H9 (cell line): ENCODE data around the gene KIF1A. TPM values are rescaled to one million over a fixed set of nuclear protein-coding genes. Genes with fewer than 3 reads are reported as not detected.

Experiments used
- DNase-seq: peaks from one replicate; pipeline ENCODE4 v3.0.0-alpha.2; 2017
- H2AFZ ChIP-seq: one replicate; pipeline ENCODE4 v1.6.1; 2013; ENCODE audit warnings: mild to moderate bottlenecking, low read length, control low read depth, moderate library complexity
- H2AK5ac ChIP-seq: 2 replicates; pipeline ENCODE4 v1.6.1; 2013; ENCODE audit warnings: low read length, control low read depth, mixed read lengths; ENCODE audit not compliant: insufficient read length
- H2BK120ac ChIP-seq: one replicate; pipeline ENCODE4 v1.6.1; 2013; ENCODE audit warnings: low read depth, mild to moderate bottlenecking, low read length, control low read depth, inconsistent platforms; ENCODE audit not compliant: poor library complexity, severe bottlenecking
- H2BK12ac ChIP-seq: 2 replicates; pipeline ENCODE4 v1.6.1; 2013; ENCODE audit warnings: low read length, control low read depth, mixed read lengths, low read depth; ENCODE audit not compliant: insufficient read length
- H2BK15ac ChIP-seq: 2 replicates; pipeline ENCODE4 v1.6.1; 2013; ENCODE audit warnings: low read depth, low read length, control low read depth
- H2BK20ac ChIP-seq: one replicate; pipeline ENCODE4 v1.6.1; 2013; ENCODE audit warnings: low read depth, mild to moderate bottlenecking, low read length, control low read depth, inconsistent platforms; ENCODE audit not compliant: poor library complexity, severe bottlenecking
- H2BK5ac ChIP-seq: 2 replicates; pipeline ENCODE4 v1.6.1; 2013; ENCODE audit warnings: low read length, control low read depth, mixed read lengths; ENCODE audit not compliant: insufficient read length
- H3K14ac ChIP-seq: 2 replicates; pipeline ENCODE4 v1.6.1; 2013; ENCODE audit warnings: low read length, control low read depth; ENCODE audit not compliant: insufficient read depth
- H3K18ac ChIP-seq: 2 replicates; pipeline ENCODE4 v1.6.1; 2013; ENCODE audit warnings: low read depth, mild to moderate bottlenecking, mixed read lengths, low read length, control low read depth; ENCODE audit not compliant: insufficient read length
- H3K23ac ChIP-seq: 2 replicates; pipeline ENCODE4 v1.6.1; 2013; ENCODE audit warnings: low read length, control low read depth, mixed read lengths, low read depth; ENCODE audit not compliant: insufficient read length
- H3K23me2 ChIP-seq: 2 replicates; pipeline ENCODE4 v1.6.1; 2013; ENCODE audit warnings: low read depth, mild to moderate bottlenecking, mixed read lengths, low read length, control low read depth; ENCODE audit not compliant: insufficient read length, poor library complexity, severe bottlenecking
- H3K27ac ChIP-seq: 2 replicates; pipeline ENCODE4 v1.5.1; 2013; ENCODE audit warnings: low read length, control low read depth, mixed read lengths, low read depth; ENCODE audit not compliant: insufficient read length
- H3K27me3 ChIP-seq: 2 replicates; pipeline ENCODE4 v1.6.1; 2013; ENCODE audit warnings: low read length, control low read depth, inconsistent platforms; ENCODE audit not compliant: insufficient read depth
- H3K4ac ChIP-seq: 2 replicates; pipeline ENCODE4 v1.6.1; 2013; ENCODE audit warnings: low read depth, mild to moderate bottlenecking, control low read depth, inconsistent platforms, low read length, moderate library complexity
- H3K4me1 ChIP-seq: 2 replicates; pipeline ENCODE4 v1.6.1; 2013; ENCODE audit warnings: low read length, control low read depth, inconsistent platforms; ENCODE audit not compliant: insufficient read depth
- H3K4me2 ChIP-seq: 2 replicates; pipeline ENCODE4 v1.6.1; 2013; ENCODE audit warnings: low read length, control low read depth, mixed read lengths; ENCODE audit not compliant: insufficient read length, insufficient read depth
- H3K56ac ChIP-seq: 2 replicates; pipeline ENCODE4 v1.6.1; 2013; ENCODE audit warnings: low read depth, mild to moderate bottlenecking, mixed read lengths, low read length, control low read depth; ENCODE audit not compliant: insufficient read length
- H3K79me1 ChIP-seq: 2 replicates; pipeline ENCODE4 v1.6.1; 2013; ENCODE audit warnings: low read depth, mild to moderate bottlenecking, moderate library complexity, low read length, control low read depth, inconsistent platforms; ENCODE audit not compliant: insufficient read depth, poor library complexity, severe bottlenecking
- H3K79me2 ChIP-seq: 2 replicates; pipeline ENCODE4 v1.6.1; 2013; ENCODE audit warnings: low read length, control low read depth, inconsistent platforms; ENCODE audit not compliant: insufficient read depth
- H3K9ac ChIP-seq: 2 replicates; pipeline ENCODE4 v1.6.1; 2013; ENCODE audit warnings: low read length, control low read depth, mixed read lengths; ENCODE audit not compliant: insufficient read length; ENCODE audit errors: extremely low read depth
- H3K9me3 ChIP-seq: one replicate; pipeline ENCODE4 v1.6.1; 2013; ENCODE audit warnings: low read depth, low read length, inconsistent platforms; ENCODE audit not compliant: control insufficient read depth
- H3T11ph ChIP-seq: one replicate; pipeline ENCODE4 v1.6.1; 2013; ENCODE audit warnings: mild to moderate bottlenecking, low read length, control low read depth, inconsistent platforms
- H4K20me1 ChIP-seq: one replicate; pipeline ENCODE4 v1.6.1; 2013; ENCODE audit not compliant: control insufficient read depth, insufficient read length, insufficient read depth
- H4K5ac ChIP-seq: 2 replicates; pipeline ENCODE4 v1.6.1; 2013; ENCODE audit warnings: low read depth, mild to moderate bottlenecking, mixed read lengths, low read length, control low read depth; ENCODE audit not compliant: insufficient read length
- H4K8ac ChIP-seq: replicated peaks from 2 replicates; pipeline ENCODE4 v1.6.1; 2013; ENCODE audit warnings: low read length, control low read depth, mixed read lengths, low read depth; ENCODE audit not compliant: insufficient read length
- H4K91ac ChIP-seq: 2 replicates; pipeline ENCODE4 v1.6.1; 2013; ENCODE audit warnings: low read depth, mild to moderate bottlenecking, moderate library complexity, mixed read lengths, low read length, control low read depth; ENCODE audit not compliant: insufficient read length
- H3K27ac Mint-ChIP-seq, 3 experiments: 2 replicates in 2 of 3; 3 replicates in 1 of 3; pipeline ENCODE4 v1.8.0; 2020 to 2021; ENCODE audit warnings: mixed read lengths in 3 of 3, mild to moderate bottlenecking in 1 of 3, moderate library complexity in 1 of 3
- H3K27me3 Mint-ChIP-seq: 2 replicates; pipeline ENCODE4 v1.8.0; 2021; ENCODE audit warnings: low read depth, mild to moderate bottlenecking, moderate library complexity, mixed read lengths
- H3K36me3 Mint-ChIP-seq, 3 experiments: 2 replicates in 2 of 3; 3 replicates in 1 of 3; pipeline ENCODE4 v1.8.0; 2020 to 2021; ENCODE audit warnings: low read depth in 3 of 3, mixed read lengths in 3 of 3; ENCODE audit not compliant: insufficient read depth in 1 of 3
- H3K4me1 Mint-ChIP-seq, 2 experiments: 2 replicates each; pipeline ENCODE4 v1.8.0; 2020; ENCODE audit warnings: mixed read lengths in 2 of 2
- H3K4me3 Mint-ChIP-seq, 2 experiments: 2 replicates in 1 of 2; 3 replicates in 1 of 2; pipeline ENCODE4 v1.8.0; 2020 to 2021; ENCODE audit warnings: mild to moderate bottlenecking in 2 of 2, mixed read lengths in 2 of 2, moderate library complexity in 1 of 2
- H3K9me3 Mint-ChIP-seq, 2 experiments: 2 replicates in 1 of 2; 3 replicates in 1 of 2; pipeline ENCODE4 v1.8.0; 2020; ENCODE audit warnings: mild to moderate bottlenecking in 2 of 2, mixed read lengths in 2 of 2, moderate library complexity in 1 of 2
- CTCF ChIP-seq: fragments of 200-600 bp; sonication (generic); conservative IDR thresholded peaks from 3 replicates; pipeline ENCODE4 v1.8.0; 2021; ENCODE audit warnings: antibody characterized with exemption, mild to moderate bottlenecking
- WGBS: extraction: QIAGEN DNeasy Blood & Tissue Kit; methylation state at CpG from one replicate; pipeline ENCODE4 v1.1.7; 2013; ENCODE audit warnings: missing lambda C conversion rate, low lambda C conversion rate, mixed read lengths; ENCODE audit not compliant: insufficient read length; ENCODE audit errors: extremely low coverage; 5-methylcytosine and 5-hydroxymethylcytosine counted together
- total RNA-seq: library from RNA; stranded (reverse); gene quantifications from 2 replicates; pipeline ENCODE4 v1.2.1, GENCODE V29; 2021

Gene KIF1A
- total RNA-seq, 1 experiment from 2014 or later, result 204 TPM

- H2BK5ac ChIP-seq, result no peak overlapping the region
- no peak overlapping the region for H3K4ac ChIP-seq
- H2AK5ac ChIP-seq, result no peak overlapping the region
- WGBS, result no CpG with 5 or more reads among the region's 5 CpGs
- Mint-ChIP-seq H3K4me1 (no peaks in the 10 kb centered on the region), H3K27ac (peak overlapping the region in 2 of 3 experiments; percentile 49 to 75; a peak in 1 of 7 replicates), H3K36me3 (peaks cover 17 to 83% (median 78%) of the 10 kb centered on the region in 3 experiments; a peak in 6 of 7 replicates), H3K4me3 (no peak overlapping the region), H3K27me3 (no peaks in the 10 kb centered on the region), H3K9me3 (no peaks in the 10 kb centered on the region; a peak in 1 of 5 replicates)
- no peak overlapping the region for H4K91ac ChIP-seq
- no peak overlapping the region for H3T11ph ChIP-seq
- no peak overlapping the region for H2BK20ac ChIP-seq
- H3K79me1 ChIP-seq, result no peaks in the 10 kb centered on the region
- no peaks in the 10 kb centered on the region for H3K79me2 ChIP-seq
- no peak for TF ChIP-seq CTCF
- no peak overlapping the region for H2BK12ac ChIP-seq
- H4K8ac ChIP-seq, result no peak overlapping the region
- no peak overlapping the region for H3K27ac ChIP-seq
- no peak overlapping the region for H3K14ac ChIP-seq
- no peak overlapping the region for H3K18ac ChIP-seq
- H2BK15ac ChIP-seq, result no peak overlapping the region
- no peak overlapping the region for H3K56ac ChIP-seq
- no peaks in the 10 kb centered on the region for H3K4me1 ChIP-seq
- no peaks in the 10 kb centered on the region for H3K23me2 ChIP-seq
- H2AFZ ChIP-seq, result no peak overlapping the region
- H4K5ac ChIP-seq, result no peak overlapping the region
- no peak overlapping the region for H3K23ac ChIP-seq
- H3K9me3 ChIP-seq, result no peaks in the 10 kb centered on the region
- no peak overlapping the region for H3K4me2 ChIP-seq
- H3K9ac ChIP-seq, result no peak overlapping the region
- H4K20me1 ChIP-seq, result no peaks in the 10 kb centered on the region
- H2BK120ac ChIP-seq, result no peak overlapping the region
- H3K27me3 ChIP-seq, result no peaks in the 10 kb centered on the region
- DNase-seq, result no peak
These were observed 55.4 kb downstream of the KIF1A start for GRCh38 chr2:240764605-240765004.
